Uterus (tissue), 2 donors: ENCODE measurements around the gene WDR33.

Source experiments
- CTCF ChIP-seq, 4 experiments: fragments of 200-600 bp in 2 of 4; fragments of 450-650 bp in 2 of 4; sonication (generic) in 2 of 4; IDR thresholded peaks; one replicate each; pipeline ENCODE4 v1.5.1; 2016 to 2019; ENCODE audit warnings: antibody characterized with exemption in 4 of 4, mild to moderate bottlenecking in 2 of 4, moderate library complexity in 1 of 4
- POLR2A ChIP-seq, 2 donors: fragments of 450-650 bp; IDR thresholded peaks; one replicate each; pipeline ENCODE4 v1.6.1; 2016; ENCODE audit warnings: antibody characterized with exemption in 2 of 2, mild to moderate bottlenecking in 1 of 2, moderate library complexity in 1 of 2

- no peak for TF ChIP-seq CTCF (IDR thresholded peaks at IDR 0.05)
- no peak for TF ChIP-seq POLR2A (IDR thresholded peaks at IDR 0.05)
Observed at GRCh38 chr2:127844973-127845372, 34.0 kb upstream of the WDR33 start.
